Coronary artery (tissue), 2 donors: ENCODE data around the gene GNG10.

Source experiments
- DNase-seq: peaks from one replicate; pipeline ENCODE4 v3.0.0-alpha.2; 2017; ENCODE audit warnings: low spot score
- H3K27ac ChIP-seq, 2 donors: fragments of 200-600 bp; sonication (generic); one replicate each; pipeline ENCODE4 v1.5.1; 2016 to 2019
- H3K4me3 ChIP-seq: fragments of 200-600 bp; sonication (generic); 2 replicates; pipeline ENCODE4 v1.5.1; 2016; ENCODE audit warnings: mild to moderate bottlenecking, moderate library complexity
- CTCF ChIP-seq: fragments of 200-600 bp; sonication (generic); IDR thresholded peaks from one replicate; pipeline ENCODE4 v1.5.1; 2019; ENCODE audit warnings: antibody characterized with exemption

GNG10 gene

GRCh38 chr9:111649016-111649415, 12.4 kb upstream of the GNG10 start:
- H3K4me3 ChIP-seq: no peak overlapping the region
- H3K27ac ChIP-seq: no peak overlapping the region
- no peak for DNase-seq
- TF ChIP-seq CTCF: no peak

GRCh38 chr9:111657051-111657450, 4.4 kb upstream of the GNG10 start:
- Histone ChIP-seq H3K27ac (no peak overlapping the region), H3K4me3 (no peak overlapping the region)
- no peak for DNase-seq
- TF ChIP-seq CTCF: no peak

- no peak overlapping the region for H3K27ac ChIP-seq
- no peak for DNase-seq
- no peak for TF ChIP-seq CTCF
- no peak overlapping the region for H3K4me3 ChIP-seq
These were observed 2.5 kb upstream of the GNG10 start for GRCh38 chr9:111658943-111659342.

- no peak overlapping the region for H3K4me3 ChIP-seq
- no peak for TF ChIP-seq CTCF
- H3K27ac ChIP-seq: no peak overlapping the region
- DNase-seq: no peak
These were observed 1.7 kb upstream of the GNG10 start for GRCh38 chr9:111659691-111660090.

GRCh38 chr9:111661802-111662521, 557 bp downstream of the GNG10 start:
- TF ChIP-seq CTCF: no peak
- H3K27ac ChIP-seq: peak overlapping the region; percentile 60 to 82
- peak; percentile 79 for DNase-seq
- peak overlapping the region; percentile 76 for H3K4me3 ChIP-seq

GRCh38 chr9:111662576-111663300, 1.3 kb downstream of the GNG10 start:
- peak overlapping the region; percentile 76 for H3K4me3 ChIP-seq
- TF ChIP-seq CTCF: no peak
- DNase-seq: no peak

GRCh38 chr9:111663301-111663823, 2.0 kb downstream of the GNG10 start:
- Histone ChIP-seq H3K4me3 (peak overlapping the region; percentile 76), H3K27ac (peak overlapping the region in 1 of 2 donors; percentile 10)
- DNase-seq: no peak
- TF ChIP-seq CTCF: no peak

More at GRCh38 chr9:111662576-111663300, 1.3 kb downstream of the GNG10 start:
- peak overlapping the region in 1 of 2 donors; percentile 82 for H3K27ac ChIP-seq
